Stimulated activated CD4-positive, alpha-beta T cell treated with anti-CD3 and anti-CD28 coated beads, Interleukin-1b, Interleukin-23, amount 100 ng/mL, for 4 hours (primary cell): Measurements from ENCODE around the gene PNPLA7.
"Not testable (repeated sequence)": the region's sequence is repeated elsewhere in the genome, so short reads cannot be mapped to it uniquely, and the experiment has no call there.

Source experiments
- DNase-seq, 2 donors: peaks; one replicate each; pipeline ENCODE4 v3.0.0-alpha.2; 2020; ENCODE audit warnings: low read depth in 2 of 2

PNPLA7 gene

GRCh38 chr9:137480686-137481683 is 69.2 kb downstream of the PNPLA7 start:
- no peak for DNase-seq

- no peak for DNase-seq
Observed at GRCh38 chr9:137479892-137480685, 70.1 kb downstream of the PNPLA7 start.

- no peak for DNase-seq
Observed at GRCh38 chr9:137478962-137479861, 71.0 kb downstream of the PNPLA7 start.

GRCh38 chr9:137478613-137478961 is 71.6 kb downstream of the PNPLA7 start:
- DNase-seq, result no peak

GRCh38 chr9:137477778-137478612 is 72.2 kb downstream of the PNPLA7 start:
- no peak for DNase-seq

- no peak for DNase-seq
Observed at GRCh38 chr9:137476856-137477255, 73.3 kb downstream of the PNPLA7 start.

- DNase-seq, result no peak
Observed at GRCh38 chr9:137475666-137476065, 74.5 kb downstream of the PNPLA7 start.

GRCh38 chr9:137474271-137474670 is 75.9 kb downstream of the PNPLA7 start:
- no peak for DNase-seq

- no peak for DNase-seq
Observed at GRCh38 chr9:137470785-137471184, 79.4 kb downstream of the PNPLA7 start.

GRCh38 chr9:137467896-137468295 is 82.3 kb downstream of the PNPLA7 start:
- no peak for DNase-seq

GRCh38 chr9:137467161-137467581 is 83.0 kb downstream of the PNPLA7 start:
- no peak for DNase-seq

GRCh38 chr9:137466389-137467085 is 83.7 kb downstream of the PNPLA7 start:
- not testable (repeated sequence) for DNase-seq

GRCh38 chr9:137465720-137466388 is 84.3 kb downstream of the PNPLA7 start:
- no peak for DNase-seq

- DNase-seq, result no peak
Observed at GRCh38 chr9:137465000-137465719, 85.0 kb downstream of the PNPLA7 start.

- no peak for DNase-seq
Observed at GRCh38 chr9:137464291-137464999, 85.8 kb downstream of the PNPLA7 start.

- DNase-seq, result no peak
Observed at GRCh38 chr9:137463931-137464290, 86.3 kb downstream of the PNPLA7 start.

- DNase-seq, result no peak
Observed at GRCh38 chr9:137462986-137463930, 86.9 kb downstream of the PNPLA7 start.
